ENCODE data around the gene RUVBL2. TPM values are rescaled to one million over a fixed set of nuclear protein-coding genes. Genes with fewer than 3 reads are reported as not detected.

Gene RUVBL2
- total RNA-seq, 1 experiment from 2014 or later = 270 TPM

DNA sequence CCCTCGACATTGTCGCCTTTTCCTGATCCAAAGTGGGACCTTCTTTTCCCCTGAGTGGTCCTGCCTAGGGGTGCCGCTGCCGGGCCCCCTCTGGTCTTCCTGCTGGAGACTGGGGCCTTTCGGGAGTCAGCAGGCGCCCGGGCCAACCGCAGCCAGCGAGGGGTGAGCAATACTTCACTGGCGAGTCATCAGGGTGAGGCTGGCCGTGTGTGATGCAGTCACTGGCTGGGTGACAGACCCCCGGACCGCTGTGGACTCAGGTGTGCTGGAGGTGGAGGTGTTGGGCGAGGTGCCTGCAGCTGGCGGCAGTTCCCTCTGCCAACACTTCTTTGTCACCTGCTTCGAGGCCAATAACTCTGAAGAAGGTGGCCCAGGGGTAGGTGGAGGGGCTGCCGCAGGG lies 48.5 kb downstream of the RUVBL2 start:
- Histone ChIP-seq H3K9ac (ENCODE audit: low read length) (peak overlapping the region; percentile 45), H3K4me2 (ENCODE audit: low read length) (peak overlapping the region; percentile 70), H4K20me1 (ENCODE audit: insufficient read depth) (no peaks in the 10 kb centered on the region), H3K27ac (ENCODE audit: low read depth, low read length) (peak overlapping the region; percentile 31), H3K4me3 (replicated peaks in 1 of 2; ENCODE audit: low read depth in 1 of 2, low read length in 2 of 2) (no peak overlapping the region), H3K27me3 (ENCODE audit: insufficient read depth, low read length) (no peaks in the 10 kb centered on the region), H3K9me2 (ENCODE audit: insufficient read depth) (no peaks in the 10 kb centered on the region), H3K36me3 (ENCODE audit: control insufficient read depth in 1 of 2, insufficient read depth in 2 of 2, low read length in 2 of 2) (no peaks in the 10 kb centered on the region), H3K9me3 (ENCODE audit: control insufficient read depth in 1 of 2, insufficient read depth in 1 of 2, low read depth in 1 of 2, low read length in 2 of 2) (no peaks in the 10 kb centered on the region), H2AFZ (ENCODE audit: low read depth, low read length, poor library complexity, severe bottlenecking) (no peak overlapping the region), H3K79me2 (ENCODE audit: insufficient read depth, low read length) (no peaks in the 10 kb centered on the region), H3K4me1 (ENCODE audit: control insufficient read depth in 1 of 2, insufficient read depth in 2 of 2, low read length in 2 of 2) (peaks cover 25 to 45% of the 10 kb centered on the region in 2 experiments)
- ATAC-seq (peak; percentile 68), DNase-seq (ENCODE audit: low read depth, low spot score) (no peak)
- ChIA-PET RAD21 (ENCODE audit: low non-redundant PET in 1 of 2, low total read pairs in 2 of 2, uncharacterized antibody in 2 of 2, unreplicated experiment in 2 of 2) (no interaction called here), POLR2A (interaction anchor here (0.6 kb wide), 1 partner anchor 437 kb away, joined by 3 read pairs; no protein-coding TSS in a partner anchor), CTCF (no interaction called here)
- intact Hi-C loops (cut with micrococcal nuclease) = no loop called here
- BruUV-seq (replicated peaks) = no TSS peak
- no peak for TF ChIP-seq CEBPB (IDR thresholded peaks at IDR 0.05; ENCODE audit: low read depth)
- TF ChIP-seq SIN3A (IDR thresholded peaks at IDR 0.05; ENCODE audit: low read depth) = no peak
- TF ChIP-seq POLR2AphosphoS5 (IDR thresholded peaks at IDR 0.05; ENCODE audit: low read depth, low read length) = 0 out of 2 replicates have a peak, but pooled peaks have one; percentile 16
- peak; percentile 47 for TF ChIP-seq SP1 (IDR thresholded peaks at IDR 0.05; ENCODE audit: low read depth)
- no peak for TF ChIP-seq RAD21 (IDR thresholded peaks at IDR 0.05; ENCODE audit: low read depth)
- TF ChIP-seq POLR2A (IDR thresholded peaks at IDR 0.05; ENCODE audit: borderline replicate concordance, extremely low read depth, insufficient read depth, insufficient read length) = no peak
- TF ChIP-seq, protein P1, sequence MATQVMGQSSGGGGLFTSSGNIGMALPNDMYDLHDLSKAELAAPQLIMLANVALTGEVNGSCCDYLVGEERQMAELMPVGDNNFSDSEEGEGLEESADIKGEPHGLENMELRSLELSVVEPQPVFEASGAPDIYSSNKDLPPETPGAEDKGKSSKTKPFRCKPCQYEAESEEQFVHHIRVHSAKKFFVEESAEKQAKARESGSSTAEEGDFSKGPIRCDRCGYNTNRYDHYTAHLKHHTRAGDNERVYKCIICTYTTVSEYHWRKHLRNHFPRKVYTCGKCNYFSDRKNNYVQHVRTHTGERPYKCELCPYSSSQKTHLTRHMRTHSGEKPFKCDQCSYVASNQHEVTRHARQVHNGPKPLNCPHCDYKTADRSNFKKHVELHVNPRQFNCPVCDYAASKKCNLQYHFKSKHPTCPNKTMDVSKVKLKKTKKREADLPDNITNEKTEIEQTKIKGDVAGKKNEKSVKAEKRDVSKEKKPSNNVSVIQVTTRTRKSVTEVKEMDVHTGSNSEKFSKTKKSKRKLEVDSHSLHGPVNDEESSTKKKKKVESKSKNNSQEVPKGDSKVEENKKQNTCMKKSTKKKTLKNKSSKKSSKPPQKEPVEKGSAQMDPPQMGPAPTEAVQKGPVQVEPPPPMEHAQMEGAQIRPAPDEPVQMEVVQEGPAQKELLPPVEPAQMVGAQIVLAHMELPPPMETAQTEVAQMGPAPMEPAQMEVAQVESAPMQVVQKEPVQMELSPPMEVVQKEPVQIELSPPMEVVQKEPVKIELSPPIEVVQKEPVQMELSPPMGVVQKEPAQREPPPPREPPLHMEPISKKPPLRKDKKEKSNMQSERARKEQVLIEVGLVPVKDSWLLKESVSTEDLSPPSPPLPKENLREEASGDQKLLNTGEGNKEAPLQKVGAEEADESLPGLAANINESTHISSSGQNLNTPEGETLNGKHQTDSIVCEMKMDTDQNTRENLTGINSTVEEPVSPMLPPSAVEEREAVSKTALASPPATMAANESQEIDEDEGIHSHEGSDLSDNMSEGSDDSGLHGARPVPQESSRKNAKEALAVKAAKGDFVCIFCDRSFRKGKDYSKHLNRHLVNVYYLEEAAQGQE (IDR thresholded peaks at IDR 0.05; ENCODE audit: low read depth) = no peak
- TF ChIP-seq ATF3 (IDR thresholded peaks at IDR 0.05) = no peak
- no peak for TF ChIP-seq EZH2 (IDR thresholded peaks at IDR 0.05)
- TF ChIP-seq FOSL1 (IDR thresholded peaks at IDR 0.05; ENCODE audit: low read depth) = peak; percentile 65
- TF ChIP-seq, protein P2, sequence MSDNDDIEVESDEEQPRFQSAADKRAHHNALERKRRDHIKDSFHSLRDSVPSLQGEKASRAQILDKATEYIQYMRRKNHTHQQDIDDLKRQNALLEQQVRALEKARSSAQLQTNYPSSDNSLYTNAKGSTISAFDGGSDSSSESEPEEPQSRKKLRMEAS (IDR thresholded peaks at IDR 0.05) = peak; percentile 59
- no peak for TF ChIP-seq ZNF274 (IDR thresholded peaks at IDR 0.05; ENCODE audit: low read depth, low read length)
- TF ChIP-seq SRF (IDR thresholded peaks at IDR 0.05; ENCODE audit: low read depth) = no peak
- no peak for TF ChIP-seq CTCF (IDR thresholded peaks at IDR 0.05 in 2 of 3, conservative IDR thresholded peaks at IDR 0.05 in 1 of 3; ENCODE audit: borderline replicate concordance in 1 of 3, insufficient read depth in 1 of 3, low read depth in 2 of 3, low read length in 2 of 3)
- TF ChIP-seq CBX3 (IDR thresholded peaks at IDR 0.05; ENCODE audit: low read depth) = no peak
- no peak for TF ChIP-seq TCF7L2 (IDR thresholded peaks at IDR 0.05; ENCODE audit: borderline replicate concordance, extremely low read depth, insufficient read depth, insufficient read length)
- TF ChIP-seq EZH2phosphoT487 (IDR thresholded peaks at IDR 0.05; ENCODE audit: borderline replicate concordance) = no peak
- TF ChIP-seq, protein P3, sequence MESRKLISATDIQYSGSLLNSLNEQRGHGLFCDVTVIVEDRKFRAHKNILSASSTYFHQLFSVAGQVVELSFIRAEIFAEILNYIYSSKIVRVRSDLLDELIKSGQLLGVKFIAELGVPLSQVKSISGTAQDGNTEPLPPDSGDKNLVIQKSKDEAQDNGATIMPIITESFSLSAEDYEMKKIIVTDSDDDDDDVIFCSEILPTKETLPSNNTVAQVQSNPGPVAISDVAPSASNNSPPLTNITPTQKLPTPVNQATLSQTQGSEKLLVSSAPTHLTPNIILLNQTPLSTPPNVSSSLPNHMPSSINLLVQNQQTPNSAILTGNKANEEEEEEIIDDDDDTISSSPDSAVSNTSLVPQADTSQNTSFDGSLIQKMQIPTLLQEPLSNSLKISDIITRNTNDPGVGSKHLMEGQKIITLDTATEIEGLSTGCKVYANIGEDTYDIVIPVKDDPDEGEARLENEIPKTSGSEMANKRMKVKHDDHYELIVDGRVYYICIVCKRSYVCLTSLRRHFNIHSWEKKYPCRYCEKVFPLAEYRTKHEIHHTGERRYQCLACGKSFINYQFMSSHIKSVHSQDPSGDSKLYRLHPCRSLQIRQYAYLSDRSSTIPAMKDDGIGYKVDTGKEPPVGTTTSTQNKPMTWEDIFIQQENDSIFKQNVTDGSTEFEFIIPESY (IDR thresholded peaks at IDR 0.05; ENCODE audit: extremely low read depth, insufficient replicate concordance, low read length) = no peak
- TF ChIP-seq YY1 (IDR thresholded peaks at IDR 0.05; ENCODE audit: extremely low read depth, insufficient replicate concordance, low read depth, low read length) = no peak
- peak; percentile 62 for TF ChIP-seq JUND (IDR thresholded peaks at IDR 0.05)
- TF ChIP-seq ELF1 (IDR thresholded peaks at IDR 0.05; ENCODE audit: borderline replicate concordance, low read depth) = no peak
- TF ChIP-seq ZFX (IDR thresholded peaks at IDR 0.05) = no peak
